ENCODE data around the gene SCYL2. TPM values are rescaled to one million over a fixed set of nuclear protein-coding genes. Genes with fewer than 3 reads are reported as not detected.

Gene SCYL2
- total and polyA plus RNA-seq, 2 donors from 2014 or later = 10.3 to 41.7 TPM

DNA sequence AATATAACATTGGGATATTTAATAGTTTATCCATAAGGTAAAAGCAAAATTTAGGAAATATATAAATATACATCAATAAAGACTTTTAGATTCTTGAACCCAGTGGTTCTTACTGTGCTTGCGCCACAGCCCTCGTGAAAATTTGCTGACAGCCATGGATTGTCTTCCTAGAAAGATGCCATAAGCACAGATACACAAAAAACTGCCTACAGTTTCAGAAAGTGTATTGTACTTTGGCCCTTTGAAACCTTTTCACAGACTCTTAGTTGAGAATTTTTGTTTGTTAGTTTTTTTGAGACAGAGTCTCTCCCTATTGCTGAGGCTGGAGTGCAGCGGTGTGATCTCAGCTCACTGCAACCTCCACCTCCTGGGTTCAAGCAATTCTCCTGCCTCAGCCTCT lies 28.2 kb upstream of the SCYL2 start:
- Histone ChIP-seq H3K9ac (ENCODE audit: low read length in 3 of 3) (no peak overlapping the region), H3K27me3 (ENCODE audit: control insufficient read depth, insufficient read depth, low read length) (no peaks in the 10 kb centered on the region), H3K4me3 (ENCODE audit: low read length in 3 of 3) (no peak overlapping the region), H3K36me3 (ENCODE audit: control insufficient read depth in 2 of 3, insufficient read depth in 3 of 3, low read length in 3 of 3) (no peaks in the 10 kb centered on the region), H3K9me3 (ENCODE audit: control insufficient read depth in 2 of 3, insufficient read depth in 1 of 3, low read length in 3 of 3) (no peaks in the 10 kb centered on the region), H3K27ac (ENCODE audit: low read depth in 2 of 2, low read length in 2 of 2) (no peak overlapping the region), H3K4me1 (ENCODE audit: control insufficient read depth in 2 of 3, insufficient read depth in 2 of 3, low read depth in 1 of 3, low read length in 3 of 3) (no peaks in the 10 kb centered on the region)
- no peak for FAIRE-seq
- no peak for DNase-seq
- TF ChIP-seq, protein P1, sequence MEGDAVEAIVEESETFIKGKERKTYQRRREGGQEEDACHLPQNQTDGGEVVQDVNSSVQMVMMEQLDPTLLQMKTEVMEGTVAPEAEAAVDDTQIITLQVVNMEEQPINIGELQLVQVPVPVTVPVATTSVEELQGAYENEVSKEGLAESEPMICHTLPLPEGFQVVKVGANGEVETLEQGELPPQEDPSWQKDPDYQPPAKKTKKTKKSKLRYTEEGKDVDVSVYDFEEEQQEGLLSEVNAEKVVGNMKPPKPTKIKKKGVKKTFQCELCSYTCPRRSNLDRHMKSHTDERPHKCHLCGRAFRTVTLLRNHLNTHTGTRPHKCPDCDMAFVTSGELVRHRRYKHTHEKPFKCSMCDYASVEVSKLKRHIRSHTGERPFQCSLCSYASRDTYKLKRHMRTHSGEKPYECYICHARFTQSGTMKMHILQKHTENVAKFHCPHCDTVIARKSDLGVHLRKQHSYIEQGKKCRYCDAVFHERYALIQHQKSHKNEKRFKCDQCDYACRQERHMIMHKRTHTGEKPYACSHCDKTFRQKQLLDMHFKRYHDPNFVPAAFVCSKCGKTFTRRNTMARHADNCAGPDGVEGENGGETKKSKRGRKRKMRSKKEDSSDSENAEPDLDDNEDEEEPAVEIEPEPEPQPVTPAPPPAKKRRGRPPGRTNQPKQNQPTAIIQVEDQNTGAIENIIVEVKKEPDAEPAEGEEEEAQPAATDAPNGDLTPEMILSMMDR (IDR thresholded peaks at IDR 0.05; ENCODE audit: borderline replicate concordance, extremely low read depth, insufficient read depth) = no peak
- intact Hi-C loops (cut with DNase I) = loop anchor here (10.0 kb wide), 1 partner anchor 316 kb away; no protein-coding TSS in a partner anchor

GRCh38 chr12:100239589-100239988 lies 27.4 kb upstream of the SCYL2 start:
- H3K9me3 ChIP-seq (ENCODE audit: control insufficient read depth in 2 of 3, insufficient read depth in 1 of 3, low read length in 3 of 3) = no peaks in the 10 kb centered on the region
- no peaks in the 10 kb centered on the region for H3K36me3 ChIP-seq (ENCODE audit: control insufficient read depth in 2 of 3, insufficient read depth in 3 of 3, low read length in 3 of 3)
- intact Hi-C loops (cut with DNase I) = loop anchor here (10.0 kb wide), 1 partner anchor 315 kb away; no protein-coding TSS in a partner anchor
- H3K27me3 ChIP-seq (ENCODE audit: control insufficient read depth, insufficient read depth, low read length) = no peaks in the 10 kb centered on the region
- TF ChIP-seq, protein P1 (IDR thresholded peaks at IDR 0.05; ENCODE audit: borderline replicate concordance, extremely low read depth, insufficient read depth) = no peak
- H3K4me1 ChIP-seq (ENCODE audit: control insufficient read depth in 2 of 3, insufficient read depth in 2 of 3, low read depth in 1 of 3, low read length in 3 of 3) = no peaks in the 10 kb centered on the region
- FAIRE-seq (no peak), DNase-seq (no peak)
- H3K4me3 ChIP-seq (ENCODE audit: low read length in 3 of 3) = no peak overlapping the region
- no peak overlapping the region for H3K9ac ChIP-seq (ENCODE audit: low read length in 3 of 3)
- no peak overlapping the region for H3K27ac ChIP-seq (ENCODE audit: low read depth in 2 of 2, low read length in 2 of 2)

DNA sequence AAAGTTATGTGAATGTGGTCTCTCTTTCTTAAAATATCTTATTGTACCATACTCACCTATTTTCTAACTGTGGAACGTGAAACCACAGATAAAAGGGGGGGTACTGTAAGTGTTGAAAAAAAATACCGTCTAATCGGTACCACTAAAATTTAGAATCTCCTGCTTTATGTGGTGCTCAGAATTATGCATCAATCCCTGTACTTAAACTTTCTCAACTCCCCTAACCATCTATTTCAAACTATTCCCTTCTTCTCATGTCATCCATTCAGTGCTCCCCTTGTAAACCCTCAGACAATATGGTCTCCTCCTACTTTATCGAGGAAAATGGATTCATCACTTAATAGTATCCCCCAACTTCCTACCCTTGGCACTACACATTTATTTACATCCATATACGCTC lies 23.8 kb upstream of the SCYL2 start:
- TF ChIP-seq, protein P1 (IDR thresholded peaks at IDR 0.05; ENCODE audit: borderline replicate concordance, extremely low read depth, insufficient read depth) = no peak
- Histone ChIP-seq H3K4me3 (ENCODE audit: low read length in 3 of 3) (no peak overlapping the region), H3K4me1 (ENCODE audit: control insufficient read depth in 2 of 3, insufficient read depth in 2 of 3, low read depth in 1 of 3, low read length in 3 of 3) (no peaks in the 10 kb centered on the region), H3K27ac (ENCODE audit: low read depth in 2 of 2, low read length in 2 of 2) (no peak overlapping the region), H3K27me3 (ENCODE audit: control insufficient read depth, insufficient read depth, low read length) (no peaks in the 10 kb centered on the region), H3K9ac (ENCODE audit: low read length in 3 of 3) (no peak overlapping the region), H3K36me3 (ENCODE audit: control insufficient read depth in 2 of 3, insufficient read depth in 3 of 3, low read length in 3 of 3) (no peaks in the 10 kb centered on the region), H3K9me3 (ENCODE audit: control insufficient read depth in 2 of 3, insufficient read depth in 1 of 3, low read length in 3 of 3) (no peaks in the 10 kb centered on the region)
- intact Hi-C loops (cut with DNase I) = no loop called here
- FAIRE-seq (no peak), DNase-seq (no peak)

- Histone ChIP-seq H3K9ac (ENCODE audit: low read length in 3 of 3) (no peak overlapping the region), H3K9me3 (ENCODE audit: control insufficient read depth in 2 of 3, insufficient read depth in 1 of 3, low read length in 3 of 3) (no peaks in the 10 kb centered on the region), H3K27ac (ENCODE audit: low read depth in 2 of 2, low read length in 2 of 2) (no peak overlapping the region), H3K4me1 (ENCODE audit: control insufficient read depth in 2 of 3, insufficient read depth in 2 of 3, low read depth in 1 of 3, low read length in 3 of 3) (peaks cover 0 to 4% (median 2%) of the 10 kb centered on the region in 3 donors), H3K4me3 (ENCODE audit: low read length in 3 of 3) (no peak overlapping the region), H3K36me3 (ENCODE audit: control insufficient read depth in 2 of 3, insufficient read depth in 3 of 3, low read length in 3 of 3) (no peaks in the 10 kb centered on the region), H3K27me3 (ENCODE audit: control insufficient read depth, insufficient read depth, low read length) (no peaks in the 10 kb centered on the region)
- TF ChIP-seq, protein P1 (IDR thresholded peaks at IDR 0.05; ENCODE audit: borderline replicate concordance, extremely low read depth, insufficient read depth) = no peak
- no peak for FAIRE-seq
- DNase-seq = no peak
- intact Hi-C loops (cut with DNase I) = no loop called here
Measured at GRCh38 chr12:100247765-100248164, 19.2 kb upstream of the SCYL2 start.

Data from kidney (tissue), 14 donors.